ENCODE measurements around the gene KLRC4.
A peak's percentile ranks its signal among the peaks of the same experiment; 100 is the strongest.
"Not testable (repeated sequence)": the region's sequence is repeated elsewhere in the genome, so short reads cannot be mapped to it uniquely, and the experiment has no call there.

Gene KLRC4

GRCh38 chr12:10392394-10392930, 17.1 kb downstream of the KLRC4 start:
- peak; percentile 49 for ATAC-seq (replicated peaks)
- Mint-ChIP-seq H3K4me3 (peak overlapping the region; percentile 63 to 79), H3K27me3 (no peaks in the 10 kb centered on the region), H3K36me3 (ENCODE audit: insufficient read depth) (peaks cover 49% of the 10 kb centered on the region), H3K27ac (peak overlapping the region; percentile 88 to 100), H3K9me3 (no peaks in the 10 kb centered on the region), H3K4me1 (ENCODE audit: low read depth in 2 of 2) (peaks cover 23 to 52% of the 10 kb centered on the region in 2 donors)
- DNase-seq, result peak; percentile 46 to 52 (median 50)

DNA sequence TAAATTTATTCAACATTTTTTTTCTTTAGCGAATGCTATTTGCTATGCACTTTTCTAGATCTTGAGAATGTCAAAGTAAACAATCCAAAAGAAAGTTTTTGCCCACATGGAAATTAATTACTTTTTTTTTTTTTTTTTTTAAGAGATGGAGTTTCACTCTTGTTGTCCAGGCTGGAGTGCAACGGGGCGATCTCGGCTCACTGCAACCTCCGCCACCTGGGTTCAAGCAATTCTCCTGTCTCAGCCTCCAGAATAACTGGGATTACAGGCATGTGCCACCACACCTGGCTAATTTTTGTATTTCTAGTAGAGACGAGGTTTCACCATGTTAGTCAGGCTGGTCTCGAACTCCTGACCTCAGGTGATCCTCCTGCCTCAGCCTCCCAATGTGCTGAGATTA, 18.6 kb downstream of the KLRC4 start:
- peak overlapping the region in 1 of 2 donors; percentile 79 for H3K4me3 Mint-ChIP-seq
- peaks cover 59% of the 10 kb centered on the region for H3K36me3 Mint-ChIP-seq (ENCODE audit: insufficient read depth)
- not testable (repeated sequence) for ATAC-seq (replicated peaks); DNase-seq; H3K27me3 Mint-ChIP-seq; H3K9me3 Mint-ChIP-seq
- peaks cover 23 to 46% of the 10 kb centered on the region in 2 donors for H3K4me1 Mint-ChIP-seq (ENCODE audit: low read depth in 2 of 2)
- H3K27ac Mint-ChIP-seq, result peak overlapping the region; percentile 88 to 100

DNA sequence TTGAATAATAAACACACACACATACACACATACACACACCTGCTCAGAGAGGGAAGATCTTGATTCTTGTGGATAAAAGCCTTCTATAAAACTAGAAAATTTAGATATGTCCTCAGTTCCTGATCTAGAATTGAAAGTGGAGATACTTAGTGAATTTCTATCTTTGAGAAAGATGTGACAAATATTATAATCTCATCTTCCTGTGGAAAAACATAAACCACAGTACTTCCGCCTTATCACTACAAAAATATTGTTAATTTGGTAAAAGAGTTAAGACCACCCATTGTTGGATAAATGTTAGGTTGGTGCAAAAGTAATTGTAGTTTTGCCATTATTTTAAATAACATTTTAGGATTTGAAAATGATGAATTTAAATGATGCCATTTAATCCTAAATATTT, 19.7 kb downstream of the KLRC4 start, which contains the start of gene KLRK1:
TSS of gene KLRK1 (minus strand) at position 138 of the 400 bp plus-strand sequence. CDS start 1,231 bp downstream, outside the sequence.
- Mint-ChIP-seq H3K4me1 (ENCODE audit: low read depth in 2 of 2) (peaks cover 18 to 41% of the 10 kb centered on the region in 2 donors), H3K4me3 (peak within 1 kb of the TSS; percentile 82 to 88)

DNA sequence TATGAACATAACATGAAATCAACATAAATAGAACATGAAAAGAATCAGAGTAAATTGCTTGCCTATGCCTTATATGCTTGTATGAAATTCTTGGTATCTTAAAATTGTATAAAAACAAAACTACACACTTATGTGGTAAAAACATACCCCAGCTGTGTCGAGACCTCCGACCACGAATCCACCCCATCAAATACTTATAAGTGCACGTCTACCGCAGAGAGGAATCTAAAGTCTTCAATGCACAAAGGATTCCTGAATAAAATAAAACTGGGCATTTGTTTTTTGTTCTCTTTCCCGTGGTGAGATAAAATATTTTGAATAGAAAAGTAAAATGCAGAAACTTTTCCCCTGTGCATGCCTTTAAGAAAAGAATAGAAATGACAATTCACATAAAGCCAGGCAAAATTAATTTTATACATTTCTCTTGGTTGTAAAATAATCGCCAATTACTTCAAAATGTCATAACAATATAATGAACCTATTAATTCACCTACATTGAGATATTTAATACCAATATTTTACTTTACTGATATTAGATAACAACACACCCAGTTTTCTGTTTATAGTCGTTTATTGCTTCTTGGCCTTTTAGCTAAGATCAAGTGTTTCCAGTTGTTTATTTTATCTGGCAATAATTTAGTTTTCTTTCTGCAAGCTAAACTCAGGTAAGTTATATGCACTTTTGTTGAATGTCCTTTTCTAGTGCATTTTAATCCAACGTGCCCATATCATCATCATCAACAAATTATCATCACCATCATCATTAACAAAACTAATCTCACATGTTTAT, 20.7 kb downstream of the KLRC4 start:
- H3K36me3 Mint-ChIP-seq (ENCODE audit: insufficient read depth), result peaks cover 68% of the 10 kb centered on the region
- no peaks in the 10 kb centered on the region for H3K27me3 Mint-ChIP-seq
- DNase-seq, result no peak
- peaks cover 19 to 42% of the 10 kb centered on the region in 2 donors for H3K4me1 Mint-ChIP-seq (ENCODE audit: low read depth in 2 of 2)
- no peak for ATAC-seq (replicated peaks)
- no peaks in the 10 kb centered on the region for H3K9me3 Mint-ChIP-seq
- H3K27ac Mint-ChIP-seq, result peak overlapping the region; percentile 87 to 90
- H3K4me3 Mint-ChIP-seq, result peak overlapping the region; percentile 82 to 88

More for the DNA sequence above, 19.7 kb downstream of the KLRC4 start, which contains the start of gene KLRK1:
- no peaks in the 10 kb centered on the region for H3K27me3 Mint-ChIP-seq
- no peak for ATAC-seq (replicated peaks)
- DNase-seq, result no peak
- peak within 1 kb of the TSS; percentile 87 to 90 for H3K27ac Mint-ChIP-seq
- H3K9me3 Mint-ChIP-seq, result no peaks in the 10 kb centered on the region
- peaks cover 63% of the 10 kb centered on the region for H3K36me3 Mint-ChIP-seq (ENCODE audit: insufficient read depth)

DNA sequence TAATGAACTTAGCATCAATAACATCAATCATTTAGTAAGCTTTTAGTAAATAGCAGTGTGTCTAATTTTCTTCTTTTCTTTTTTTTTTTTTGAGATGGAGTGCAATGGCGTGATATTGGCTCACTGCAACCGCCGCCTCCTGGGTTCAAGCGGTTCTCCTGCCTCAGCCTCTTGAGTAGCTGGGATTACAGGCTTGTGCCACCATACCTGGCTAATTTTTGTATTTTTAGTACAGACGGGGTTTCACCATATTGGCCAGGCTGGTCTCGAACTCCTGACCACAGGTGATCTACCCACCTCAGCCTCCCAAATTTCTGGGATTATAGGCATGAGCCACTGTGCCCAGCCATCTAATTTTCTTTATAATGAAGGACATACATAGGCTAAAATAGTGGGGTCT, 22.1 kb downstream of the KLRC4 start:
- H3K27ac Mint-ChIP-seq, result peak overlapping the region; percentile 87 to 90
- H3K9me3 Mint-ChIP-seq; ATAC-seq (replicated peaks); DNase-seq; H3K27me3 Mint-ChIP-seq: not testable (repeated sequence)
- peak overlapping the region; percentile 82 to 88 for H3K4me3 Mint-ChIP-seq
- H3K36me3 Mint-ChIP-seq (ENCODE audit: insufficient read depth), result peaks cover 70% of the 10 kb centered on the region
- H3K4me1 Mint-ChIP-seq (ENCODE audit: low read depth in 2 of 2), result peaks cover 18 to 42% of the 10 kb centered on the region in 2 donors

DNA sequence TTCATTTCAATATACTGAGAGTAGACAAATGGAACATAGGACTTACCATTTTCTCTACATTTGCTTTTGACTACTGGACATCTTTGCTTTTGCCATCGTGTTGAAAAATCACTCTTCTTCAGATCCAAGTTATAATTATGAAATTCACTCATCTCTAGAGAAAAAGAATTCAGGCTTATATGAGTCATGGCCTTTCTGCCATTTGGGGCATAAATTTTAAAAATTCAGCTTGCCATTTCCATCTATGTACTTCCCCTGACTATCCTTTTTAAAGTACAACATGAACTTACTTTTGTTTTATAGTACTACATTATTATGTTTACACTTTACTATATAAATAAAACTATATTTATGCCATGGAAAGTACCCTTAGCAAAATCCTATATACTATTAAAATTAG, 22.7 kb downstream of the KLRC4 start:
- no peak for ATAC-seq (replicated peaks)
- H3K27ac Mint-ChIP-seq, result peak overlapping the region; percentile 87 to 90

GRCh38 chr12:10385166-10385613, 24.4 kb downstream of the KLRC4 start:
- peaks cover 82% of the 10 kb centered on the region for H3K36me3 Mint-ChIP-seq (ENCODE audit: insufficient read depth)
- no peaks in the 10 kb centered on the region for H3K27me3 Mint-ChIP-seq
- DNase-seq (no peak), ATAC-seq (replicated peaks) (peak; percentile 52)
- peak overlapping the region; percentile 87 to 90 for H3K27ac Mint-ChIP-seq
- peaks cover 33 to 51% of the 10 kb centered on the region in 2 donors for H3K4me1 Mint-ChIP-seq (ENCODE audit: low read depth in 2 of 2)
- peak overlapping the region; percentile 74 to 82 for H3K4me3 Mint-ChIP-seq
- no peaks in the 10 kb centered on the region for H3K9me3 Mint-ChIP-seq

More for the DNA sequence above, 22.7 kb downstream of the KLRC4 start:
- Mint-ChIP-seq H3K9me3 (no peaks in the 10 kb centered on the region), H3K4me3 (peak overlapping the region; percentile 82 to 88), H3K36me3 (ENCODE audit: insufficient read depth) (peaks cover 66% of the 10 kb centered on the region), H3K4me1 (ENCODE audit: low read depth in 2 of 2) (peaks cover 18 to 41% of the 10 kb centered on the region in 2 donors), H3K27me3 (no peaks in the 10 kb centered on the region)
- no peak for DNase-seq

DNA sequence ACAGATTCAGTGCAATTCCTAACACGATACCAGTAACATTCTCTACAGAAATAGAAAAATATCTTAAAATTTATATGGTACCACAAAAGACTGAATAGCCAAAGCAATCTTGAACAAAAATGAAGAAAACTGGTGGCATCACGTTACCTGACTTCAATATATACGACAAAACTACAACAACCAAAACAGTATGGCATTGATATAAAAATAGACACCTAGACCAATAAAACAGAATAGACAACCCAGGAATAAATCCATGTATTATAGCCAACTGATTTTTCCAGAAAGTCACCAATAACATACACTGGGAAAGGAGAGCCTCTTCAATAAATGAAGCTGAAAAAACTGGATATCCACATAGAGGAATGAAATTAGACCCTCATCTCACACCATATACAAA, 25.4 kb downstream of the KLRC4 start:
- ATAC-seq (replicated peaks), result no peak
- Mint-ChIP-seq H3K9me3 (no peaks in the 10 kb centered on the region), H3K27me3 (no peaks in the 10 kb centered on the region), H3K4me1 (ENCODE audit: low read depth in 2 of 2) (peaks cover 34 to 48% of the 10 kb centered on the region in 2 donors), H3K27ac (peak overlapping the region; percentile 87 to 90), H3K36me3 (ENCODE audit: insufficient read depth) (peaks cover 86% of the 10 kb centered on the region), H3K4me3 (peak overlapping the region; percentile 74 to 82)
- DNase-seq, result no peak

- no peaks in the 10 kb centered on the region for H3K27me3 Mint-ChIP-seq
- peaks cover 43 to 61% of the 10 kb centered on the region in 2 donors for H3K4me1 Mint-ChIP-seq (ENCODE audit: low read depth in 2 of 2)
- ATAC-seq (replicated peaks) (peak; percentile 58), DNase-seq (no peak)
- H3K27ac Mint-ChIP-seq, result peak overlapping the region; percentile 87 to 90
- peaks cover 89% of the 10 kb centered on the region for H3K36me3 Mint-ChIP-seq (ENCODE audit: insufficient read depth)
- H3K4me3 Mint-ChIP-seq, result peak overlapping the region; percentile 74 to 82
- H3K9me3 Mint-ChIP-seq, result no peaks in the 10 kb centered on the region
These were observed 27.5 kb downstream of the KLRC4 start for GRCh38 chr12:10381928-10382628.

GRCh38 chr12:10378737-10379136, 30.8 kb downstream of the KLRC4 start:
- H3K27me3 Mint-ChIP-seq; H3K9me3 Mint-ChIP-seq; ATAC-seq (replicated peaks); DNase-seq: not testable (repeated sequence)
- peak overlapping the region; percentile 52 to 58 for H3K4me3 Mint-ChIP-seq
- peaks cover 89% of the 10 kb centered on the region for H3K36me3 Mint-ChIP-seq (ENCODE audit: insufficient read depth)
- H3K27ac Mint-ChIP-seq, result peak overlapping the region; percentile 63 to 86
- peaks cover 46 to 67% of the 10 kb centered on the region in 2 donors for H3K4me1 Mint-ChIP-seq (ENCODE audit: low read depth in 2 of 2)

DNA sequence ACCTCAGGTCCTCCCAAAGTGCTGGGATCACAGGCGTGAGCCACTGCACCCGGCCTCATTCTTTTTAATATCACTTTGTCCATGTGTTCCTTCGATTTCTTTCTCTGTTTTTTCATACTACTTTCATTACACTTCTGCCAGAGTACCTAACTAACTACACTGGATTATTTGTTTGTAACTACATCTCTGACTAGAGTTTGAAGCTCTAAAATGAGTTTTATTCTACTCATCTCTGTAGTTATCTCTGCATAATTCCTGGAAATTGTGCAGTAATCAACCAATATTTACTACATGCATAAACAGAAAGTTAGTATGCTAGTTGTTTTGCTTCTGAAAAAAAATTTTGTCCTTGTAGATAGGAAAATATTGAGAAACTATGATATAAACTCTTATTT, 34.9 kb downstream of the KLRC4 start:
- no peak for ATAC-seq (replicated peaks)
- Mint-ChIP-seq H3K4me1 (ENCODE audit: low read depth in 2 of 2) (peaks cover 51 to 70% of the 10 kb centered on the region in 2 donors), H3K9me3 (no peaks in the 10 kb centered on the region), H3K27ac (peak overlapping the region; percentile 94 to 96), H3K4me3 (peak overlapping the region; percentile 63 to 83), H3K36me3 (ENCODE audit: insufficient read depth) (peaks cover 99% of the 10 kb centered on the region), H3K27me3 (no peaks in the 10 kb centered on the region)
- no peak for DNase-seq

DNA sequence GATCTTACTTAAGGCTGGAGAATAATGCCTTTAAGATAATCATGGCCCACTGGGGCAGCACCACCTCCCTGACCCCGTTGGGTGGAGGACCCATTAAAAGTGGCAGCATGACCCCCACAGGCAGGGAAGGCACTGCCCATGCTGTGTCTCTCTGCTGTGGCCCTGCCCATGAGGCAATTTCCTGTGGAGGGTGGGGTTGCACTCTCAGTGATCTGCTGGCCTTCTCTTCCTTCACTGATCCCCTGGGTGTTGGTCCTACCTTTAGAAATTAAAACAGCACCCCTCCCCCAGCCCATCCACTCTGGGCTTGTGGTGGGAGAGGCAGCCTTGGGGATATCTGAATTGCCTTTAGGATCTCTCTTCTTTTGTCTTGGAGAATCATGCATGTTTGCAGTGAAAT, 37.0 kb downstream of the KLRC4 start:
- peaks cover 96% of the 10 kb centered on the region for H3K36me3 Mint-ChIP-seq (ENCODE audit: insufficient read depth)
- ATAC-seq (replicated peaks), result peak; percentile 31
- H3K4me1 Mint-ChIP-seq (ENCODE audit: low read depth in 2 of 2), result peaks cover 55 to 77% of the 10 kb centered on the region in 2 donors
- H3K27me3 Mint-ChIP-seq, result no peaks in the 10 kb centered on the region
- H3K9me3 Mint-ChIP-seq, result no peaks in the 10 kb centered on the region
- H3K4me3 Mint-ChIP-seq, result peak overlapping the region; percentile 35 to 63
- peak overlapping the region; percentile 22 to 66 for H3K27ac Mint-ChIP-seq
- DNase-seq, result no peak

- H3K36me3 Mint-ChIP-seq (ENCODE audit: insufficient read depth), result peaks cover 94% of the 10 kb centered on the region
- not testable (repeated sequence) for H3K27me3 Mint-ChIP-seq; ATAC-seq (replicated peaks); H3K9me3 Mint-ChIP-seq; DNase-seq
- H3K4me1 Mint-ChIP-seq (ENCODE audit: low read depth in 2 of 2), result peaks cover 56 to 74% of the 10 kb centered on the region in 2 donors
- H3K27ac Mint-ChIP-seq, result peak overlapping the region; percentile 22 to 66
- H3K4me3 Mint-ChIP-seq, result peak overlapping the region; percentile 52 to 62
These were observed 37.5 kb downstream of the KLRC4 start for GRCh38 chr12:10371893-10372535.

Data from effector memory CD8-positive, alpha-beta T cell (primary cell).